GM19238 (cell line): ENCODE data around the gene CCDC141.

Source experiments
- DNase-seq: peaks from one replicate; pipeline ENCODE4 v3.0.0; 2011; ENCODE audit warnings: low spot score; ENCODE audit not compliant: insufficient read length

Gene CCDC141

GRCh38 chr2:178870703-178871102 is 179.2 kb downstream of the CCDC141 start:
- no peak for DNase-seq

- DNase-seq = no peak
Observed at GRCh38 chr2:178865999-178866398, 183.9 kb downstream of the CCDC141 start.

- DNase-seq = no peak
Observed at GRCh38 chr2:178865146-178865936, 184.6 kb downstream of the CCDC141 start.

GRCh38 chr2:178863856-178864620 is 185.9 kb downstream of the CCDC141 start:
- no peak for DNase-seq

GRCh38 chr2:178863130-178863855 is 186.6 kb downstream of the CCDC141 start:
- DNase-seq = no peak

- DNase-seq = no peak
Observed at GRCh38 chr2:178860551-178860950, 189.4 kb downstream of the CCDC141 start.

GRCh38 chr2:178859730-178860129 is 190.2 kb downstream of the CCDC141 start:
- no peak for DNase-seq

- DNase-seq = no peak
Observed at GRCh38 chr2:178858896-178859625, 190.9 kb downstream of the CCDC141 start.

- no peak for DNase-seq
Observed at GRCh38 chr2:178855151-178855550, 194.8 kb downstream of the CCDC141 start.

- DNase-seq = no peak
Observed at GRCh38 chr2:178848335-178848734, 201.6 kb downstream of the CCDC141 start.

- no peak for DNase-seq
Observed at GRCh38 chr2:178846458-178846802, 203.5 kb downstream of the CCDC141 start.

- DNase-seq = no peak
Observed at GRCh38 chr2:178845566-178846457, 204.1 kb downstream of the CCDC141 start.

GRCh38 chr2:178844701-178845100 is 205.2 kb downstream of the CCDC141 start:
- DNase-seq = no peak

- DNase-seq = no peak
Observed at GRCh38 chr2:178844269-178844668, 205.7 kb downstream of the CCDC141 start.

- no peak for DNase-seq
Observed at GRCh38 chr2:178843697-178844096, 206.2 kb downstream of the CCDC141 start.

GRCh38 chr2:178836807-178837206 is 213.1 kb downstream of the CCDC141 start:
- DNase-seq = no peak

- DNase-seq = no peak
Observed at GRCh38 chr2:178834086-178834485, 215.9 kb downstream of the CCDC141 start.

- DNase-seq = no peak
Observed at GRCh38 chr2:178833382-178833781, 216.6 kb downstream of the CCDC141 start.

GRCh38 chr2:178830451-178830850 is 219.5 kb downstream of the CCDC141 start:
- no peak for DNase-seq

- DNase-seq = no peak
Observed at GRCh38 chr2:178829981-178830380, 220.0 kb downstream of the CCDC141 start.
